SIG-M5 treated with dmso at 0.1 percent for 504 hours (cell line): ENCODE data around the gene CISD3.

Source experiments
- DNase-seq: peaks from one replicate; lab custom pipeline; 2025; ENCODE audit not compliant: unreplicated experiment; lab: John Stamatoyannopoulos, UW

CISD3 gene

DNA sequence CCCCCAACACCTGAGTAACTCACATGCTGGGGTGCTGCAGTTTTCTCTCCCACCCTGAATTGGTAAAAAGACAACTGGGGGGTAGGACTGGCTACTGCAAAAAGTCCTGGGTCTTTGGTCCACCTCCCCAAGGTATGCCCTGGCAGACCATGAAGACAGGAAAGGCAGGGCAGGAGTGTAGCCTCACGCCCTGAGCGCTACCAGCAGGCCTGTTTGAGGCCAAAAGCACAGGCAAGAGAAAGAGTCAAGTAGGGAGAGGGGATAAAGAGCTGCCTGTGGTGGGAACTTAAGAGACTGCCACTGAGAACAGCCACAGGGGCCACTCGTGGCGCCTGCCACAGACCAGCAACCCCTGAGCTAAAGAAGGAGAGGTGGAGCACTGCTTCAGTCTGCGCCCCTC, 36.2 kb downstream of the CISD3 start:
- no peak for DNase-seq

DNA sequence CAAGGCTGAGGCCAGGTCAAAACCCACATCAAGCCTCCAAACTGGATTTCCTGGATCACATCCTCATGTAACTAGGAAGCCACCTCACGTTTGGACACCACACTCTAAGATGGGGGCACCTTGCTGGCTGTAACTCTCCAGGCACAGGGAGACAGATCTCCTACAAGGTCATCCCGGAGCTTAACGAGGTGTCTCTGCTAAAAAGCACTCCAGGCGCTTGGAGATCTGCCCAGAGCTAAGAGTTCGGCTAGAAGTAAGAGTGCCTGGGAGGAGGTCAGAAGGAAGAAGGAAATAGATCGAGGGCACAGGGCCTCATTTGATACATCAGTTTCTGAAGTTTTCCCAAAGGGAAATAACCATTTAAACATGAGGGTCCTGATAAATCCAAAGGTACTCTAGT, 38.3 kb downstream of the CISD3 start:
- no peak for DNase-seq

DNA sequence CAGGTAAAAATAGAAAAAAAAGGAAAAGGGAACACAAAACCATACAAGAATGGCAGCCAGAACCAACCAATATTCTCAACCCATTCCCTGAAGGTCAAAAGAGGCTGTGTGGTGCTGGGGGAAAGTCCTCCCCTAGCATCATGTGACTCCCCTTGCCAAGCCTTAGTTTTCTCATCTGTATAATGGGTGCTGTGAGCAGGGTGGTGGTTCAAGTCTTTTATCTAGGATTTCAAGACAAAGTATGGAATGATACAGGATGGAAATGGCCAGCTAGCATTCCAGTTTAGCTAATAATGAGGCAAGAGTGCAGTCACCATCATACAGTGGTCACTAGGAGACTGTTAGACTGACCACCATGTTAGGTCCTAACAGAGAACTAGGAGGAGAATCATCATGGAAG, 43.1 kb downstream of the CISD3 start:
- no peak for DNase-seq

DNA sequence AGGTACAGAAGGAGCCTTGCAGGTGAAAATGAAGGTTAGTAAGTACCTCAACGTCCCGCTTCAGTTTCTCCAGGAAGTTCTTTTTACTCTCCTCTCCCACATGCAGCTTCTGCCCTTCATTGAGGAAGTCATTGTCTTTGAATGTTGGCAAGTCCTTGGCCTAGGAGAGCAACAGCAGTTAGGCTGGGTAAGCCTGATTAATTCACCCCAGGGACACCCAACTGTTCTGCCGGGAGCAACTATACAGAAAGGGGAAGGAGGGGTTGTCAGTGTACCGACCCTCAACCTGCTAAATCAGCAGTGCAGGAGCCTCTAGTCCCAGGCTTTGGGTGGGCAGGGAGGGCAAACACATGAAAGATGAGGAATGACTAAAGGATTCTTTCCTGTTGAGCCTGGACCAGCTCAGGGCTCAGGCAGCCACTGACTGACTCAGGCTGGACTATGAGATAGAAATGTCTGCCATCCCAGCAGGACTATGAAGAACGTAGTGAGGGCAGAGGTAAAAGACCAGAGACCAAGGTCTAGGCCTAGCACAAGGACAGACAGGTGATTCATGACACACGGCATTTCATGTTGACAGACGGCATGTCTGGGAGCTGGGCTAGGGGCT, 47.6 kb downstream of the CISD3 start:
- DNase-seq: no peak

DNA sequence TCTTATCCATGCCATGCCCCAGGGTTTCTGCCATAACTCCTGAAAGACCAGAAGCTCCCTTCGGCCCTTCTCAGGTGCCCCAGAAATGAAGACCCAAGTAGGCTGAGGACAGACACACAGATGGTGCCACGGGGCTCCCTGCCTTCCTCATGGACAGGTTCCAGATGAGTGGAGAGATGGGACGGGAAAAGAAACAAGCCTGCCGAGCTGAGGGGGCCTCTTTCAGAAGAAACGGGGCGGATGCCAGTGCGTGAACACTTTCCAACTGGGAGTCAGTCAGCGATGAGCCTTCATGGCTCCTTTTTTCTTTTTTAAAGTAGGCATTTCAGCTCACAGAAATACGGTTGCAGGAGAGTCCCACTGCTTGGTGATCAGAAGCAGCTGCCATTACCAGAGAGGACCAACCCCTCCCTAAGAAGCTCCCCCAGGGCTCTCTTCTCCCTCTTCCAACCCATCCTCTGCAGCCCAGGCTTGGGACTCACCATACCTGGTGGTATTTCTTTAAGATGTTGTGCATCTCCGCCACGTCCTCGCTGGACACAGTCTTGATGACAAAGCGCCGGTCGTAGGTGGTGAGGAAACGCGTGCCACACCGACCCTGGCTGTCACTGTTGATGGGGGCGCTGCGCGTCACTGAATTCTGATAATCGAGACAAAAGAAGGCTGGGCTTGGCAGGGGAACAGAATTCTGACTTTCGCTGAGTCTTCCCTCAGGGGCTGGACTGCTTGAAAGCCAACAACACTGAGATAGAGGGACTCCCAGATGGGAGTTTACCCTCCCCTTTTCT, 50.0 kb downstream of the CISD3 start:
- DNase-seq: no peak

DNA sequence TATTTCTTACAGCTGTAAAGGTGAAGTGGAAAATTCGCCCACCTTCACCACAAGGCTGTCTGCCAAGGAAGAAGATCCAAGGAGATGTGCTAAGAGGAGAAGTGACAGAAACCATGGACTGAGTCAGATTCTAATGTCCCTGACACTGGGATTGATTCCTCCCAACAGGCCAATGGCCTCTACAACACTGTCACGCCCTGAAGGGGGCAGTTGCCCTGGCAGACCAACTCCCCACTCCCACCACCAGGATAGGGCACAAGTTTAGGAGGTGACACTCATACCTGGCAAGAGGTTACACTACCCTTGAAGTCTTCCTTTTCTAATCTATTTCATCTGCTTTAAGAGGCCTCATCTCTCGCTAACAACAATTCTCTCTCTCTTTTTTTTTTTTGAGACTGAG, 53.1 kb downstream of the CISD3 start:
- DNase-seq: no peak
